Measurements from ENCODE around the gene KRTAP4-6.
"Not testable (repeated sequence)": the region's sequence is repeated elsewhere in the genome, so short reads cannot be mapped to it uniquely, and the experiment has no call there.

KRTAP4-6 gene

DNA sequence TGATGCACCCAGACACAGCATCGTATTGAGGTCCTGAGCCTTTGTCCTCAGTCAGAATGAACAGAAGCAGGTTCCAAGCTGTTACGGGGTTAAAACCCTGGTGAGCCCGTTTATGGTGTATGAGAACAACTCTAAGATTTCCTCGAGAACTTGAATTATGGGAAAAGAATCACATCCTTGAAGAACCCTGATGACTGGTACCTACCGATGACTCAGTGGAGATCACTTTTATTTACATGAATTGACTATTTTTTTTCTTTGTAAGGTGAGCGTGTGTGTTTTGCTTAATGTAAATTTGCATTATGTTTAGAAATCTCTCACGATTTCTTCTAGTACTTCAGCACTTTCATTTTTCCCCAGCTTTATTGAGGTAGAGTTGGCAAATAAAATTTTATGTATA lies 23.5 kb upstream of the KRTAP4-6 start:
- Histone ChIP-seq H3K9ac (ENCODE audit: low read length) (no peak overlapping the region), H3K79me2 (ENCODE audit: insufficient read depth, low read length) (no peaks in the 10 kb centered on the region), H2AFZ (ENCODE audit: low read length) (no peak overlapping the region), H3K9me3 (ENCODE audit: low read length) (no peaks in the 10 kb centered on the region), H3K9me2 (ENCODE audit: low read depth, low read length) (no peaks in the 10 kb centered on the region), H4K20me1 (ENCODE audit: insufficient read depth, low read length) (no peaks in the 10 kb centered on the region), H3K27ac (ENCODE audit: low read depth, low read length, poor library complexity, severe bottlenecking) (no peak overlapping the region), H3K36me3 (ENCODE audit: insufficient read depth, low read length) (no peaks in the 10 kb centered on the region), H3K4me1 (ENCODE audit: insufficient read depth, low read length, severe bottlenecking) (no peaks in the 10 kb centered on the region), H3K27me3 (ENCODE audit: insufficient read depth, low read length) (no peaks in the 10 kb centered on the region), H3F3A (ENCODE audit: insufficient read depth, low read length) (no peaks in the 10 kb centered on the region), H3K4me3 (ENCODE audit: low read depth, low read length, poor library complexity, severe bottlenecking) (no peak overlapping the region), H3K4me2 (ENCODE audit: low read length) (no peak overlapping the region)
- TF ChIP-seq, protein P1, sequence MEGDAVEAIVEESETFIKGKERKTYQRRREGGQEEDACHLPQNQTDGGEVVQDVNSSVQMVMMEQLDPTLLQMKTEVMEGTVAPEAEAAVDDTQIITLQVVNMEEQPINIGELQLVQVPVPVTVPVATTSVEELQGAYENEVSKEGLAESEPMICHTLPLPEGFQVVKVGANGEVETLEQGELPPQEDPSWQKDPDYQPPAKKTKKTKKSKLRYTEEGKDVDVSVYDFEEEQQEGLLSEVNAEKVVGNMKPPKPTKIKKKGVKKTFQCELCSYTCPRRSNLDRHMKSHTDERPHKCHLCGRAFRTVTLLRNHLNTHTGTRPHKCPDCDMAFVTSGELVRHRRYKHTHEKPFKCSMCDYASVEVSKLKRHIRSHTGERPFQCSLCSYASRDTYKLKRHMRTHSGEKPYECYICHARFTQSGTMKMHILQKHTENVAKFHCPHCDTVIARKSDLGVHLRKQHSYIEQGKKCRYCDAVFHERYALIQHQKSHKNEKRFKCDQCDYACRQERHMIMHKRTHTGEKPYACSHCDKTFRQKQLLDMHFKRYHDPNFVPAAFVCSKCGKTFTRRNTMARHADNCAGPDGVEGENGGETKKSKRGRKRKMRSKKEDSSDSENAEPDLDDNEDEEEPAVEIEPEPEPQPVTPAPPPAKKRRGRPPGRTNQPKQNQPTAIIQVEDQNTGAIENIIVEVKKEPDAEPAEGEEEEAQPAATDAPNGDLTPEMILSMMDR (IDR thresholded peaks at IDR 0.05; ENCODE audit: low read length): no peak
- no peak for TF ChIP-seq EZH2 (IDR thresholded peaks at IDR 0.05; ENCODE audit: borderline replicate concordance, low read length)

DNA sequence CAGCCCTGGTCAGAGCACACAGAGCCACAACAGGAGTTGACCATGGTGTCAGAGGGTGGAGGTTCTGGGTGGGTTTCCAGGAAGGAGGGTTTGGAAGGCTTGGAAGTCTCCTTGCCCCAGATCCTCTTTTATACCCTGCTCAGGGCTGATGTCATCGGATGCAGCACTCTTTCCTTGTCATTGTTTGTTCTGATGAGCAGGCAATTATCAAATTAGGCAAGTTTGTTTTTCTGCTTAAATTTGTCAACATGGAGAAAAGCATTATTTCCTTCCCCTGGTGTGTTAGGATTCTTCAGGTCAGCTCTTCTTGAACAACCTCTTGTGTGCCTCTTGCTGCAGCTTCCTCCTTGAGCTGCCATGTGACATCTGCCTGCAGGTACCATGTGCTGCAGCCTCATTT lies 20.3 kb upstream of the KRTAP4-6 start, which contains the start of gene KRTAP4-4:
Gene KRTAP4-4, minus strand, starts transcription at position 101 of the 400 bp plus-strand sequence. Its CDS starts 57 bp downstream, at position 44.
- no peak within 1 kb of the TSS for H3K4me3 ChIP-seq (ENCODE audit: low read depth, low read length, poor library complexity, severe bottlenecking)

DNA sequence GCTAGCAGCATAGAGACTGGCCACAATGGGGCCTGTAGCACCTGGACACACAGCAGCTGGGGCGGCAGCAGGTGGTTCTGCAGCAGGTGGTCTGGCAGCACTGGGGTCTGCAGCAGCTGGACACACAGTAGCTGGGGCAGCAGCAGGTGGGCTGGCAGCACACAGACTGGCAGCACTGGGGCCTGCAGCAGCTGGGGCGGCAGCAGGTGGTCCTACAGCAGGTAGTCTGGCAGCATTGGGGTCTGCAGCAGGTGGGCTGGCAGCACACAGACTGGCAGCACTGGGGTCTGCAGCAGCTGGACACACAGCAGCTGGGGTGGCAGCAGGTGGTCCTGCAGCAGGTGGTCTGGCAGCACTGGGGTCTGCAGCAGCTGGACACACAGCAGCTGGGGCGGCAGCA lies 19.8 kb upstream of the KRTAP4-6 start:
- H3K9me3 ChIP-seq (ENCODE audit: low read length); H3K4me3 ChIP-seq (ENCODE audit: low read depth, low read length, poor library complexity, severe bottlenecking); H2AFZ ChIP-seq (ENCODE audit: low read length); H3K4me1 ChIP-seq (ENCODE audit: insufficient read depth, low read length, severe bottlenecking); H3K9ac ChIP-seq (ENCODE audit: low read length); H3K36me3 ChIP-seq (ENCODE audit: insufficient read depth, low read length); H3K27ac ChIP-seq (ENCODE audit: low read depth, low read length, poor library complexity, severe bottlenecking); H3K27me3 ChIP-seq (ENCODE audit: insufficient read depth, low read length); H4K20me1 ChIP-seq (ENCODE audit: insufficient read depth, low read length); H3K79me2 ChIP-seq (ENCODE audit: insufficient read depth, low read length); H3K9me2 ChIP-seq (ENCODE audit: low read depth, low read length); H3F3A ChIP-seq (ENCODE audit: insufficient read depth, low read length); H3K4me2 ChIP-seq (ENCODE audit: low read length): not testable (repeated sequence)

More for the DNA sequence above, 20.3 kb upstream of the KRTAP4-6 start, which contains the start of gene KRTAP4-4:
- H4K20me1 ChIP-seq (ENCODE audit: insufficient read depth, low read length): no peaks in the 10 kb centered on the region
- H3K4me2 ChIP-seq (ENCODE audit: low read length): no peak within 1 kb of the TSS
- no peaks in the 10 kb centered on the region for H3K9me2 ChIP-seq (ENCODE audit: low read depth, low read length)
- H3K79me2 ChIP-seq (ENCODE audit: insufficient read depth, low read length): no peaks in the 10 kb centered on the region
- no peaks in the 10 kb centered on the region for H3F3A ChIP-seq (ENCODE audit: insufficient read depth, low read length)
- H3K4me1 ChIP-seq (ENCODE audit: insufficient read depth, low read length, severe bottlenecking): no peaks in the 10 kb centered on the region
- H3K36me3 ChIP-seq (ENCODE audit: insufficient read depth, low read length): no peaks in the 10 kb centered on the region
- TF ChIP-seq, protein P1 (IDR thresholded peaks at IDR 0.05; ENCODE audit: low read length): no peak
- TF ChIP-seq EZH2 (IDR thresholded peaks at IDR 0.05; ENCODE audit: borderline replicate concordance, low read length): no peak
- no peaks in the 10 kb centered on the region for H3K9me3 ChIP-seq (ENCODE audit: low read length)
- no peaks in the 10 kb centered on the region for H3K27me3 ChIP-seq (ENCODE audit: insufficient read depth, low read length)
- H3K9ac ChIP-seq (ENCODE audit: low read length): no peak within 1 kb of the TSS
- H2AFZ ChIP-seq (ENCODE audit: low read length): no peak within 1 kb of the TSS
- H3K27ac ChIP-seq (ENCODE audit: low read depth, low read length, poor library complexity, severe bottlenecking): no peak within 1 kb of the TSS

DNA sequence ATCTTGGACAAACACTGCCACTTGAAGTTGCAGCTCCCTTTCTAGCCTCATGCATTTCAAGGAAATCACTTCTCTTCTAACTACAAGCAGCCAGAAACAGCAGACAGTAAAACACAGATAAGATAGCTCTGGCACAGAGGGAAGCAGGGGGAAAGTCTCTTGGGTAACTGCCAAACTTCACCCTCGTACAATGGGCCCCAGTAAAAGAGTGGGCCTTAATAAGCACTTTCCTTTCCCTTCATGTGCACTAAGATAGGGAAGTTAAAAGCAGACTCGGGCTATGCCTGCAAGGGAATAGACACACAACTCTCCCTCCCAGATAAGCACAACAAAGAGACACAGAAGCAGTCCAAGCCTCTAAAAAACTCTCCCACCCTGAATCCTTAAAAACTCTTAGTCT lies 13.5 kb upstream of the KRTAP4-6 start:
- H3K36me3 ChIP-seq (ENCODE audit: insufficient read depth, low read length): no peaks in the 10 kb centered on the region
- H3F3A ChIP-seq (ENCODE audit: insufficient read depth, low read length): no peaks in the 10 kb centered on the region
- H3K27me3 ChIP-seq (ENCODE audit: insufficient read depth, low read length): no peaks in the 10 kb centered on the region
- no peak overlapping the region for H2AFZ ChIP-seq (ENCODE audit: low read length)
- H3K9ac ChIP-seq (ENCODE audit: low read length): no peak overlapping the region
- no peaks in the 10 kb centered on the region for H3K79me2 ChIP-seq (ENCODE audit: insufficient read depth, low read length)
- no peak overlapping the region for H3K27ac ChIP-seq (ENCODE audit: low read depth, low read length, poor library complexity, severe bottlenecking)
- H3K9me3 ChIP-seq (ENCODE audit: low read length): no peaks in the 10 kb centered on the region
- H4K20me1 ChIP-seq (ENCODE audit: insufficient read depth, low read length): no peaks in the 10 kb centered on the region
- H3K9me2 ChIP-seq (ENCODE audit: low read depth, low read length): no peaks in the 10 kb centered on the region
- H3K4me3 ChIP-seq (ENCODE audit: low read depth, low read length, poor library complexity, severe bottlenecking): no peak overlapping the region
- no peak overlapping the region for H3K4me2 ChIP-seq (ENCODE audit: low read length)
- TF ChIP-seq, protein P1 (IDR thresholded peaks at IDR 0.05; ENCODE audit: low read length): no peak
- no peak for TF ChIP-seq EZH2 (IDR thresholded peaks at IDR 0.05; ENCODE audit: borderline replicate concordance, low read length)
- no peaks in the 10 kb centered on the region for H3K4me1 ChIP-seq (ENCODE audit: insufficient read depth, low read length, severe bottlenecking)
